ENCODE results near the gene ASMT. TPM values are rescaled to one million over a fixed set of nuclear protein-coding genes. Genes with fewer than 3 reads are reported as not detected.

Gene ASMT
- total and polyA plus RNA-seq, 2 of the 4 experiments (the other 2 are of a cell fraction), result not detected

DNA sequence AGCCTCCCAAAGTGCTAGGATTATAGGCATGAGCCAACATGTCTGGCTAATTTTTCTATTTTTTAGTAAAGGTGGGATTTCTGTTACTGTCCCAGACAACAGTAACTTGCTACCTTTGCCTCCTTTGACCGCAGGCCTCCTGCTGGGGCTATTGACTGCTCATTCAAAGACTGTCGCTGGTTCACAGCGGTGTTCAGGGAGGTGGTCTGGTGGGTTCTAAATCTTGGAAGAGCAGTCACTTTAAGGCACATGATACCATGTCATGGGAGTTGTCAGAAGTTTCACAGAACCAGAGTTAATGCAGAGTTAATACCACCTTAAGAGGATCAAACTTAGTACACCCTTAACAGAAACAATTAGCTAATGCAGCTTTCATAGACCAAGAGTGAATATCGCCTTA, 3.8 kb downstream of the ASMT start:
- Histone ChIP-seq H3K56ac (ENCODE audit: extremely low read depth, insufficient read depth, low read length) (no peak overlapping the region), H2BK20ac (ENCODE audit: low read depth, low read length) (no peak overlapping the region), H4K8ac (ENCODE audit: low read depth in 2 of 2, low read length in 2 of 2) (no peak overlapping the region), H2AK9ac (replicated peaks; ENCODE audit: low read depth, low read length, poor library complexity) (no peak overlapping the region), H2AK5ac (ENCODE audit: low read depth, low read length) (no peak overlapping the region), H3K18ac (ENCODE audit: low read depth, low read length) (no peak overlapping the region), H4K5ac (ENCODE audit: low read depth, low read length) (no peak overlapping the region), H3K4me1 (ENCODE audit: control insufficient read depth, insufficient read depth, low read length) (no peaks in the 10 kb centered on the region), H3K4ac (ENCODE audit: low read depth, low read length) (no peak overlapping the region), H4K91ac (ENCODE audit: insufficient read depth, low read depth, low read length) (no peak overlapping the region), H2BK5ac (ENCODE audit: low read depth, low read length, poor library complexity, severe bottlenecking) (no peak overlapping the region), H4K20me1 (ENCODE audit: insufficient read depth, low read length) (no peaks in the 10 kb centered on the region), H3K9me3 (ENCODE audit: control insufficient read depth, insufficient read depth, low read length) (0 out of 2 replicates have a peak, but pooled peaks cover 1% of the 10 kb centered on the region), H2BK15ac (ENCODE audit: low read depth, low read length) (no peak overlapping the region), H2BK120ac (ENCODE audit: low read depth, low read length) (no peak overlapping the region), H3K9me1 (ENCODE audit: insufficient read depth, low read length) (no peaks in the 10 kb centered on the region), H3K27me3 (ENCODE audit: control insufficient read depth, insufficient read depth, low read length) (no peaks in the 10 kb centered on the region), H3K9ac (ENCODE audit: low read depth, low read length) (no peak overlapping the region), H3K4me2 (ENCODE audit: low read depth, low read length) (no peak overlapping the region), H3K23ac (ENCODE audit: low read depth, low read length) (no peak overlapping the region), H3K79me1 (ENCODE audit: low read depth in 1 of 2, low read length in 2 of 2) (no peaks in the 10 kb centered on the region), H3K36me3 (ENCODE audit: control insufficient read depth, insufficient read depth, low read length) (no peaks in the 10 kb centered on the region), H3K27ac (ENCODE audit: insufficient read depth, low read length) (no peak overlapping the region), H3K14ac (replicated peaks; ENCODE audit: low read depth, low read length) (no peak overlapping the region), H2AFZ (replicated peaks; ENCODE audit: low read length, poor library complexity) (no peak overlapping the region), H3K4me3 (ENCODE audit: insufficient read depth, low read depth, low read length) (no peak overlapping the region)
- no CpG with 5 or more reads among the region's 4 CpGs for WGBS, 2 experiments (ENCODE audit: extremely low coverage in 2 of 2, insufficient read length in 1 of 2)
- POLR2A ChIA-PET (ENCODE audit: unreplicated experiment), result no interaction called here
- intact Hi-C loops (cut with micrococcal nuclease) (no loop called here), dilution Hi-C loops (cut with HindIII; ENCODE audit: low sequenced_read_pairs, unreplicated experiment) (no loop called here), in situ Hi-C loops (cut with MboI; ENCODE audit: low sequenced_read_pairs) (no loop called here)
- TF ChIP-seq CHD1 (IDR thresholded peaks at IDR 0.05; ENCODE audit: low read depth, low read length) (no peak), CTCF (conservative IDR thresholded peaks at IDR 0.05; ENCODE audit: low read depth, low read length) (no peak), RCOR1 (IDR thresholded peaks at IDR 0.05; ENCODE audit: insufficient replicate concordance, low read length) (no peak), BHLHE40 (IDR thresholded peaks at IDR 0.05; ENCODE audit: low read depth, low read length) (no peak), NFE2L2 (IDR thresholded peaks at IDR 0.05; ENCODE audit: low read depth, low read length) (no peak)
- CTCF ChIA-PET, result no interaction called here
- ATAC-seq (ENCODE audit: low read depth) (no peak), DNase-seq (no peak)
- no TSS peak for BruUV-seq (replicated peaks)

Measured in IMR-90 (cell line).